ENCODE data around the gene GFPT1.
"Not testable (repeated sequence)": the region's sequence is repeated elsewhere in the genome, so short reads cannot be mapped to it uniquely, and the experiment has no call there.

The GFPT1 gene

GRCh38 chr2:69358914-69359313 is 28.1 kb downstream of the GFPT1 start:
- Histone ChIP-seq H3K79me2 (ENCODE audit: insufficient read depth, low read length) (no peaks in the 10 kb centered on the region), H3F3A (ENCODE audit: low read depth) (no peaks in the 10 kb centered on the region; the same call in 1 of the 2 replicates), H3K27me3 (ENCODE audit: insufficient read depth, low read length, poor library complexity, severe bottlenecking) (no peaks in the 10 kb centered on the region), H3K4me3 (ENCODE audit: low read length, poor library complexity, severe bottlenecking) (no peak overlapping the region), H3K4me2 (ENCODE audit: low read depth, low read length, poor library complexity, severe bottlenecking) (no peak overlapping the region), H3K9me3 (ENCODE audit: insufficient read depth, low read depth, low read length) (no peaks in the 10 kb centered on the region), H3K36me3 (ENCODE audit: insufficient read depth, low read length) (peaks cover 89% of the 10 kb centered on the region), H3K9me2 (replicated peaks; ENCODE audit: low read depth, low read length) (no peaks in the 10 kb centered on the region), H4K20me1 (ENCODE audit: insufficient read depth, low read length, poor library complexity, severe bottlenecking) (no peaks in the 10 kb centered on the region), H3K9ac (ENCODE audit: low read depth, low read length, poor library complexity, severe bottlenecking) (no peak overlapping the region), H2AFZ (ENCODE audit: low read length) (no peak overlapping the region), H3K4me1 (ENCODE audit: insufficient read depth, low read length, poor library complexity, severe bottlenecking) (no peaks in the 10 kb centered on the region)
- TF ChIP-seq EZH2phosphoT487 (IDR thresholded peaks at IDR 0.05; ENCODE audit: borderline replicate concordance): no peak

- H3K79me2 ChIP-seq (ENCODE audit: insufficient read depth, low read length): no peaks in the 10 kb centered on the region
- H3F3A ChIP-seq (ENCODE audit: low read depth): no peaks in the 10 kb centered on the region; the same call in 1 of the 2 replicates
- no peaks in the 10 kb centered on the region for H3K27me3 ChIP-seq (ENCODE audit: insufficient read depth, low read length, poor library complexity, severe bottlenecking)
- no peak overlapping the region for H3K4me3 ChIP-seq (ENCODE audit: low read length, poor library complexity, severe bottlenecking)
- H3K4me2 ChIP-seq (ENCODE audit: low read depth, low read length, poor library complexity, severe bottlenecking): no peak overlapping the region
- no peak overlapping the region for H3K9ac ChIP-seq (ENCODE audit: low read depth, low read length, poor library complexity, severe bottlenecking)
- H2AFZ ChIP-seq (ENCODE audit: low read length): no peak overlapping the region
- H4K20me1 ChIP-seq (ENCODE audit: insufficient read depth, low read length, poor library complexity, severe bottlenecking): no peaks in the 10 kb centered on the region
- no peaks in the 10 kb centered on the region for H3K9me2 ChIP-seq (replicated peaks; ENCODE audit: low read depth, low read length)
- TF ChIP-seq CTCF (conservative IDR thresholded peaks at IDR 0.05; ENCODE audit: low read length): no peak
- no peak for TF ChIP-seq EZH2phosphoT487 (IDR thresholded peaks at IDR 0.05; ENCODE audit: borderline replicate concordance)
- H3K36me3 ChIP-seq (ENCODE audit: insufficient read depth, low read length): peaks cover 80% of the 10 kb centered on the region
- no peaks in the 10 kb centered on the region for H3K4me1 ChIP-seq (ENCODE audit: insufficient read depth, low read length, poor library complexity, severe bottlenecking)
- H3K9me3 ChIP-seq (ENCODE audit: insufficient read depth, low read depth, low read length): no peaks in the 10 kb centered on the region
Observed at GRCh38 chr2:69356471-69356870, 30.6 kb downstream of the GFPT1 start.

- not testable (repeated sequence) for H2AFZ ChIP-seq (ENCODE audit: low read length); H4K20me1 ChIP-seq (ENCODE audit: insufficient read depth, low read length, poor library complexity, severe bottlenecking); H3F3A ChIP-seq (ENCODE audit: low read depth); H3K27me3 ChIP-seq (ENCODE audit: insufficient read depth, low read length, poor library complexity, severe bottlenecking); H3K9me2 ChIP-seq (replicated peaks; ENCODE audit: low read depth, low read length); H3K79me2 ChIP-seq (ENCODE audit: insufficient read depth, low read length); H3K4me1 ChIP-seq (ENCODE audit: insufficient read depth, low read length, poor library complexity, severe bottlenecking); H3K4me2 ChIP-seq (ENCODE audit: low read depth, low read length, poor library complexity, severe bottlenecking); H3K4me3 ChIP-seq (ENCODE audit: low read length, poor library complexity, severe bottlenecking); H3K9ac ChIP-seq (ENCODE audit: low read depth, low read length, poor library complexity, severe bottlenecking); H3K9me3 ChIP-seq (ENCODE audit: insufficient read depth, low read depth, low read length)
- peaks cover 75% of the 10 kb centered on the region for H3K36me3 ChIP-seq (ENCODE audit: insufficient read depth, low read length)
Observed at GRCh38 chr2:69354976-69355375, 32.1 kb downstream of the GFPT1 start.

GRCh38 chr2:69353360-69353759 is 33.7 kb downstream of the GFPT1 start:
- Histone ChIP-seq H3K36me3 (ENCODE audit: insufficient read depth, low read length) (peaks cover 75% of the 10 kb centered on the region), H3K79me2 (ENCODE audit: insufficient read depth, low read length) (no peaks in the 10 kb centered on the region), H3K27me3 (ENCODE audit: insufficient read depth, low read length, poor library complexity, severe bottlenecking) (no peaks in the 10 kb centered on the region), H4K20me1 (ENCODE audit: insufficient read depth, low read length, poor library complexity, severe bottlenecking) (no peaks in the 10 kb centered on the region), H2AFZ (ENCODE audit: low read length) (no peak overlapping the region), H3K9me3 (ENCODE audit: insufficient read depth, low read depth, low read length) (no peaks in the 10 kb centered on the region), H3F3A (ENCODE audit: low read depth) (no peaks in the 10 kb centered on the region), H3K9me2 (replicated peaks; ENCODE audit: low read depth, low read length) (no peaks in the 10 kb centered on the region), H3K4me1 (ENCODE audit: insufficient read depth, low read length, poor library complexity, severe bottlenecking) (no peaks in the 10 kb centered on the region), H3K9ac (ENCODE audit: low read depth, low read length, poor library complexity, severe bottlenecking) (no peak overlapping the region), H3K4me2 (ENCODE audit: low read depth, low read length, poor library complexity, severe bottlenecking) (no peak overlapping the region), H3K4me3 (ENCODE audit: low read length, poor library complexity, severe bottlenecking) (no peak overlapping the region)
- TF ChIP-seq EZH2phosphoT487 (IDR thresholded peaks at IDR 0.05; ENCODE audit: borderline replicate concordance): no peak
- TF ChIP-seq CTCF (conservative IDR thresholded peaks at IDR 0.05; ENCODE audit: low read length): no peak

Measured in Loucy (cell line).